ENCODE results near the gene PRKG1.

DNA sequence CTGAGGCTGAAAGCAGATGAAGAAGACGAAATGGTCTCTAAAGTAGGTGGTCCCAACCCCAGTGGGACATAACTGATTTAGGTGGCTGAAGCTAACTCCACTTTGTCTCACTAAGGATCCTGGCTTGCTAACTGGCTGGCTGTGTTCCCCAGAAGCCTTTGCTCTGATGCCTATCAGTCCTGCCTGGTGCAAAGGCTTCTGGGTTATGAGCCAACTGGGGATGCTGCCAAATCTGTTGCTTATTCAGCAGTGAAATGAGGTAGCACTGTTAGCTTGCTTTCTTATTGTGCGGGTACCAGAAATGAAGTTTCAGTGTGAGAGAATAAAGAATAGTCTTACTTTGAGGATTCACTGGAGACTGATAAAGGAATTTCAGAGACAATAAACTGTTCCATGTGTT lies 18.1 kb downstream of the PRKG1 start:
- TF ChIP-seq, protein P1, sequence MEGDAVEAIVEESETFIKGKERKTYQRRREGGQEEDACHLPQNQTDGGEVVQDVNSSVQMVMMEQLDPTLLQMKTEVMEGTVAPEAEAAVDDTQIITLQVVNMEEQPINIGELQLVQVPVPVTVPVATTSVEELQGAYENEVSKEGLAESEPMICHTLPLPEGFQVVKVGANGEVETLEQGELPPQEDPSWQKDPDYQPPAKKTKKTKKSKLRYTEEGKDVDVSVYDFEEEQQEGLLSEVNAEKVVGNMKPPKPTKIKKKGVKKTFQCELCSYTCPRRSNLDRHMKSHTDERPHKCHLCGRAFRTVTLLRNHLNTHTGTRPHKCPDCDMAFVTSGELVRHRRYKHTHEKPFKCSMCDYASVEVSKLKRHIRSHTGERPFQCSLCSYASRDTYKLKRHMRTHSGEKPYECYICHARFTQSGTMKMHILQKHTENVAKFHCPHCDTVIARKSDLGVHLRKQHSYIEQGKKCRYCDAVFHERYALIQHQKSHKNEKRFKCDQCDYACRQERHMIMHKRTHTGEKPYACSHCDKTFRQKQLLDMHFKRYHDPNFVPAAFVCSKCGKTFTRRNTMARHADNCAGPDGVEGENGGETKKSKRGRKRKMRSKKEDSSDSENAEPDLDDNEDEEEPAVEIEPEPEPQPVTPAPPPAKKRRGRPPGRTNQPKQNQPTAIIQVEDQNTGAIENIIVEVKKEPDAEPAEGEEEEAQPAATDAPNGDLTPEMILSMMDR (conservative IDR thresholded peaks at IDR 0.05; ENCODE audit: low read depth in 2 of 2): no peak
- no peak for TF ChIP-seq EZH2 (IDR thresholded peaks at IDR 0.05; ENCODE audit: low read depth, unreplicated experiment)

Data from GM23338 (cell line).